Activated naive CD4-positive, alpha-beta T cell treated with anti-CD3 and anti-CD28 coated beads, Interleukin-2, amount 50 U/mL, for 16 hours (primary cell): ENCODE measurements around the gene XNDC1N.
"Not testable (repeated sequence)": the region's sequence is repeated elsewhere in the genome, so short reads cannot be mapped to it uniquely, and the experiment has no call there.

ENCODE experiments used
- DNase-seq: peaks from one replicate; pipeline ENCODE4 v3.0.0-alpha.2; 2020

XNDC1N gene

DNA sequence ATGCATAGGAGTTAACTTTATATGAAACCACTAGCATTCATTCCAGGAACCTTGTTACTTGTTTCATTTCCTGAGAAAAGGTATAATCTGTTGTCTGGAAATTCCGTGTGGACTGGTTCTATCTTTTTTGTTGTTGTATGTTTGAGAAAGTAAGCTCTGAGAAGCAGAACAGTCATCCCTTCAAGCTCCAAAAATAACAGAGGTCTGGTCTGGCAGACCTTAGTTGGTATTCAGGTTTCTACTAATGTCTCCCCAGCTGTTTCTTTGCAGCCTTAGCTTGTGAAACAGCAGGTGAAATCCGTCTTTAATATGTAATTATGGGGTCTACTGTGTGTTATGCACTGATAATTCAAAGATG lies 2.8 kb upstream of the XNDC1N start:
- DNase-seq, result no peak

DNA sequence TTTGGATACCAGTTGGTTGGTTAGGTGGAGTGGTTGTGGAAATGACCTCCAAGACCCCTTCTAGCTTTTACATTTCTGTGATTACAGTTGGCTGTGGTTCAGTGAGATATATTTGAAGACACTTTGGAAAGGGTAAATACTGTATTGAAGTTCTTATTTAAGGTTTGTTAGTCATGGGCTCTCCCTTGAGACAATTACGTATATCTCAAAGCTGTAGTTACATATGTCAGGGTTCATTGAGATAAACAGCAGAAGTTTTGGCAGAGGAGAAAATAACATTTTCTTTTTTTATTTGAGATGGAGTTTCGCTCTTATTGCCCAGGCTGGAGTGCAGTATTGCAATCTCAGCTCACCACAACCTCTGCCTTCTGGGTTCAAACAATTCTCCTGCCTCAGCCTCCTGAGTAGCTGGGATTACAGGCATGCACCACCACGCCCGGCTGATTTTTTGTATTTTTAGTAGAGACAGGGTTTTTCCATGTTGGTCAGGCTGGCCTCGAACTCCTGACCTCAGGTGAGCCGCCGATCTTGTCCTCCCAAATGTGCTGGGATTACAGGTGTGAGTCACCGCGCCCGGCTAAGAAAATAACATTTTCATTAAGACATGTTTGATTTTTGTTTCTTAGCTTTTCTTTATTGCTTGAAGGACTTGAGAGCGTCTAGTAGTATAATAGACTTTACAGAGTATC lies 2.3 kb upstream of the XNDC1N start:
- no peak for DNase-seq

DNA sequence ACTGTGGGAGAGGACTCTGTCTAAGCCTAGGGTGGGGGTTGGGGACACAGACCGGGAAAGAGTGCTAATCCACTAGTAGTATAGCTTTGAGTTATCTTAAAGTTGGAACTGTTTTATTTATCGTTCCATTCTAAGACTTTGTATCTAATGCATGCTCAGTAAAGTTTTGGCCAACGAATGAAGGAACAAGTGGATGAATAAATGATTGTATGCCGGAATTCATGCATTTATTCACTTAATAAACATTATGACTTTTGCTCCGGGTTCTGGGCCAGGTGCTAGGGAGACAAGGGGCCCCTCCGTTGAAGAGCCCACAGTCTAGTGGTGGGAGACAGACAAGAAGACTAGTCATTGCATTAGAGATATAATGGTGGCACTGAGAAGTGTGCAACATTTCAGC lies 1.1 kb upstream of the XNDC1N start:
- no peak for DNase-seq

DNA sequence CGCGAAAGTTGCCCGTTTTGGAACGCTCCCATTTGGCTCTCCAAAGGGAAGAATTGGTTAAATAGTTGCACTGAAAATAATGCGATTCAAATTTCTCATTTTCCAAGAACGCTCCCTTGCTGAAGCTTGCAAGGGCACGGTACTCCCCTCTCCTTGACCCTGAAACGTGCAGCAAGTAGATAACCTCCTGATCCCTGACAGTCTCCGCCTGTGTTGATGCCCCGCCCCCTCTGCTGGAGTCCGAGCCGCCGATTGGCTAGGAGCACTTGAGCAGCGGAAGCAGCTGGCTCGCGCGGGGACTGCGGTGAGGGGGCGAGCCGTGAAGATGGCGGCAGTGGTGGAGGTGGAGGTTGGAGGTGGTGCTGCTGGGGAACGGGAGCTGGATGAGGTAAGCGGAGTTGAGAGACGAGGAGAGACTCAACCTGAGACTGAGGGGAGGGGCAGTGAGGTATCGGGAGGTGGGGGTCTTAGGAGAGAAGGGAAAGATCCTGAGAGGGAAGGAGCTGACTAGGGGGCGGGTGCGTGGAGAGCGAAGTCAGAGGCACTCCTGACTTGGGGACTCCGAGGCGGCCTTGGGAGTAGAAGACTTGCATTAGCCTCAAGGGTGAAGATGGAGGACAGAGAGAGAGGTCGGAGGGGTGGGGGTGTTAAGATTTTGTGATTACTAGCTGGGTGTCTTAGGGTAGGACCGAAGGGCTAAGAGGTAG lies 496 bp upstream of the XNDC1N start, which contains the start of gene RNF121:
TSS of gene RNF121 (plus strand) at position 310 of the 707 bp plus-strand sequence. CDS start at position 326, 16 bp downstream.
- DNase-seq, result peak; percentile 99

DNA sequence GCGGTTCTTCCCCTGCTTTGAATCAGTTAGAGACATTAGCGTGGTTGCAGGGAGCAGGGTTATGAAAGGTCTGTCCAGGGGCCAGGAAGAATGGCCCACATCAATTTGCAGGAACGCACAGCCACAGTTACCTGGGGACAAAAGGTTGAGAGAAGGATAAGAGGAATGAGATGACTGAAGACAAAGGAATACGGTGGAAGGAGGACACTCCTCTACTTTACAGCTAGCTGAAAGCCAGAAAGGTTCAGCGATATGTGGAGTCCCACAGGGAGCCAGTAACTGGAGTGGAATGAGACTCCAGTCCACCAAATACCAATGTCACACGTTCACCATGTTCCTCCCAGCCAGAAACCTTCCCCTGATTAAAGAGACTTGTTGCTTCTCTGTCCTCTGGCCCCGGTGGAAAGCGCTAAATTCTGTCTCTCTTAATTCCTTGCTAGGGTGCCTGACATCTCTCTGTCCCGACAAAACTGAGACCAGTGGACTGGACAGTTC lies 10.7 kb downstream of the XNDC1N start:
- no peak for DNase-seq

DNA sequence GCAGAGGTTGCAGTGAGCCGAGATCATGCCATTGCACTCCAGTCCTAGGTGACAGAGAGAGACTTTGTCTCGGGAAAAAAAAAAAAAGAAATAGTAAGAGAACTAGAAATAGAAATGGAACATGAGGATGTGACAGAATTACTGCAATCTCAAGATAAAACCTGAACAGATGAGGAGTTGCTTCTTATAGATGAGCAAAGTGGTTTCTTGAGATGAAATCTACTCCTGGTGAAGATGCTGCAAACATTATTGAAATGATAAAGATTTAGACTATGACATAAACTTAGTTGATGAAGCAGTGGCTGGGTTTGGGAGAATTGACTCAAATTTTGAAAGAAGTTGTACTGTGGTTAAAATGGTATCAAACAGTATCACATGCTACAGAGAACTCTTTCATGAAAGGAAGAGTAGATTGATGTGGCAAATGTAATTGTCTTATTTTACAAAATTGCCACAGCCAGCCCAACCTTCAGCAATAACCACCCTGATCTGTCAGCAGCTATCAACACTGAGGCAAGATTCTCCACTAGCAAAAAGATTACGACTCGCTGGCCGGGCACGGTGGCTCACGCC lies 13.7 kb downstream of the XNDC1N start:
- DNase-seq, result no peak

DNA sequence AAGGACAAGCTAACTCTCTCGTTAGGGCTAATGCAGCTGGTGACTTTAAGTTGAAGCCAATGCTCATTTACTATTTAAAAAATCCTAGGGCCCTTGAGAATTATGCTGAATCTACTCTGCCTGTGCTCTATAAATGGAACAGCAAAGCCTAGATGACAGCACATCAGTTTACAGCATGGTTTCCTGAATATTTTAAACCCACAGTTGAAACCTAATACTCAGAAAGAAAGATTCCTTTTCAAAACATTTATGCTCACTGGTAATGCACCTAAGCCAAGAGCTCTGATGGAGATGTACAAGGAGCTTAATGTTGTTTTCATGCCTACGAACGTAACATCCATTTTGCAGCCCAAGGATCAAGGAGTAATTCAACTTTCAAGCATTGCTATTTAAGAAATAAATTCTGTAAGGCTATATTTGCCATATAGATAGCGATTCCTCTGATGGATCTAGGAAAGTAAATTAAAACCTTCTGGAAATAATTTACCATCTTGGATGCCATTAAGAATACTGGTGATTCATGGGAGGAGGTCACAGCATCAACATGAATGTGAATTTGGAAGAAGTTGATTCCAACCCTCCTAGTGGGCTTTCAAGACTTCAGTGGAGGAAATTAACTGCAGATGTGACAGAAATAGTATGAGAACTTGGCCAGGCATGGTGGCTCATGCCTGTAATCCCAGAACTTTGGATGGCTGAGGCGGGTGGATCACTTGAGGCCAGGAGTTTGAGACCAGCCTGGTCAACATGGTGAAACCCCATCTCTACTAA lies 14.5 kb downstream of the XNDC1N start:
- DNase-seq, result no peak

DNA sequence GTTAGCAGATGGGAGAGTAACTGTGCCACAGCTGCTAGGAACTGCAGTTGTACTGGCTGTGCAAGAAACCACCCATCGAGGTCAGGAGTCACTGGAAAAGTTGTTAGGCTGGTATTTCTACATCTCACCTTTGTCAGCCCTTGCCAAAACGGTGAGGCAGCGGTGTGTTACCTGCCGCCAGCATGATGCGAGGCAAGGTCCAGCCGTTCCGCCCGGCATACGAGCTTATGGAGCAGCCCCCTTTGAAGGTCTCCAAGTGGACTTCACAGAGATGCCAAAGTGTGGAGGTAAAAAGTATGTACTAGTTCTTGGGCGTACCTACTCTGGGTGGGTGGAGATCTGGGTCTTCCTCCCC lies 16.4 kb downstream of the XNDC1N start:
- not testable (repeated sequence) for DNase-seq

DNA sequence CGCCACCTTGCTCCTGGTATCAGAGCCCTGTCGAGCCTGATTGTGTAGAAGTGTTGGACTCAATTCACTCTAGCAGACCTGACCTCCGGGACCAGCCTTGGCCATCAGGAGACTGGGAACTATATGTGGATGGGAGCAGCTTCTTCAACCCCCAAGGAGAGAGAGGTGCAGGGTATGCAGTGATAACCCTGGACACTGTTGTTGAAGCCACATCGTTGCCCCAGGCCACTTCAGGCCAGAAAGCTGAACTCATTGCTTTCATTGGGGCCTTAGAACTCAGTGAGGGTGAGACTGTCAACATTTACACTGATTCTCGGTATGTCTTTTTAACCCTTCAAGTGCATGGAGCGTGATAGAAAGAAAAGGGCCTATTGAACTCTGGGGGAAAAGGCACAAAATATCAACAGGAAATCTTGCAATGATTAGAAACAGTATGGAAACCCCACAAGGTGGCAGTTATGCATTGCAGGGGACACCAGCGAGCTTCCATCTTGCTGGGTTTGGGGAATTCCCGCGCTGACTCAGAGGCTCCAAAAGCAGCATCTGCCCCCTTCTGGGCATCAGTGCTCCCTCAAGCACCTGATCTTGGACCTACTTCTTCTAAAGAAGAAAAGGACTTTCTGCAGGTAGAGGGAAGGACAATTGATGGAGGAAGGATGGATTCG lies 16.9 kb downstream of the XNDC1N start:
- DNase-seq, result peak; percentile 83

DNA sequence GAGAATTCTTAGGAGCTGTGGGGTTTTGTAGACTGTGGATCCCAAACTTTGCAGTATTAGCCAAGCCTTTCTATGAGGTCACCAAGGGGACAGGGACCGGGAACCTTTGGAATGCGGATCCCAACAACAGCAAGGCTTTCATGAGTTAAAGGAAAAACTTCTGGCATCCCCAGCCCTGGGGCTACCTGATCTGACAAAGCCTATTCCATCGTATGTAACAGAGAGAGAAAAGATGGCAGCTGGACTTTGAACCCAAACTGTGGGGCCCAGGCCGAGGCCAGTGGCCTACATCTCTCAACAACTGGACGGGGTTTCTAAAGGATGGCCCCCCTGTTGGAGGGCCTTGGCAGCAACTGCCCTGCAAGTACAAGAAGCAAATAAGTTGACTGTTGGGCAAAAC lies 17.6 kb downstream of the XNDC1N start:
- DNase-seq, result not testable (repeated sequence)

DNA sequence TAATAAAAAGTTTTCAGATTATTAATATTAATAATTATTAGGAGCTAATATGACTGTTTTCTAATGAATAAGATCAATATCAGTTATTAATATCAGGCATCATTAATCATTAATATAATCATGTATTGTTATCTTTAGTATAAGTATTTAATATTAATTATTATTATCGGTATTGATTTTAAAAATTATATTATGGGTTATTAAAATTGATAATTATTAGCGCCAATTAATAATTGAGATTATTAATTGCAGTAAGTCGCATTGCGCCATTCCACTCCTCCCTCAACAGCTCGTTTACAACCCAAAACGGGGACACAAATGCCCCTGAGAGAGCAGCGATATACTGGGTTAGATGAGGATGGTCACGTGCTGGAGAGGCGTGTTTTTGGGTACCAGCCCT lies 20.2 kb downstream of the XNDC1N start:
- DNase-seq, result no peak

DNA sequence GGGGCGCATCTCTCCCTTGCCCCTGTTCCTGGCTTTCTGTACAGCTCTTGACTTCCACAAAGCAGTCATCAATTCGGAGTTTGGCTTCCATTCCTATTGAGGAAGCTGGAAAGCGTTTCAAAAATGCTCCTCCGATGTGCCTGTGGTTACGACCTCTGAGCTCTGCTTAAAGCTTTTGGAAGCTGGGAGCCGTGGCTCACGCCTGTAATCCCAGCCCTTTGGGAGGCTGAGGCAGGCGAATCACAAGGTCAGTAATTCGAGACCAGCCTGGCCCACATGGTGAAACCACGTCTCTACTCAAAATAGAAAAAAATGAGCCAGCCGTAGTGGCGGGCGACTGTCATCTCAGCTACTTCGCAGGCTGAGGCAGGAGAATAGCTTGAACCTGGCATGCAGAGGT lies 27.3 kb downstream of the XNDC1N start:
- not testable (repeated sequence) for DNase-seq

DNA sequence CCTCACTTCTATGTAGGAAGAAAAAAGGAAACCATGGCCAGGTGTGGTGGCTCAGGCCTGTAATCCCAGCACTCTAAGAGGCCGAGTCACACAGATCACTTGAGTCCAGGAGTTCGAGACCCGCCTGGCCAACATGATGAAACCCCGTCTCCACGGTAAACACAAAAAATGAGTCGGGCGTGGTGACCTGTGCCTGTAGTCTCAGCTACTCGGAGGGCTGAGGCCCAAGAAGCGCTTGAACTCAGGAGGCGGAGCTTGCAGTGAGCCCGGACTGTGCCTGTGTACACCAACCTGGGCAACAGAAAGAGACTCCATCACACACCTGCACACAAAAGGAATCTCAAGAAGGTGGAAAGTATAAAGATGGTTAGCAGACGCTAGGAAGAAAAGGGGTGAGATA lies 32.4 kb downstream of the XNDC1N start:
- no peak for DNase-seq

DNA sequence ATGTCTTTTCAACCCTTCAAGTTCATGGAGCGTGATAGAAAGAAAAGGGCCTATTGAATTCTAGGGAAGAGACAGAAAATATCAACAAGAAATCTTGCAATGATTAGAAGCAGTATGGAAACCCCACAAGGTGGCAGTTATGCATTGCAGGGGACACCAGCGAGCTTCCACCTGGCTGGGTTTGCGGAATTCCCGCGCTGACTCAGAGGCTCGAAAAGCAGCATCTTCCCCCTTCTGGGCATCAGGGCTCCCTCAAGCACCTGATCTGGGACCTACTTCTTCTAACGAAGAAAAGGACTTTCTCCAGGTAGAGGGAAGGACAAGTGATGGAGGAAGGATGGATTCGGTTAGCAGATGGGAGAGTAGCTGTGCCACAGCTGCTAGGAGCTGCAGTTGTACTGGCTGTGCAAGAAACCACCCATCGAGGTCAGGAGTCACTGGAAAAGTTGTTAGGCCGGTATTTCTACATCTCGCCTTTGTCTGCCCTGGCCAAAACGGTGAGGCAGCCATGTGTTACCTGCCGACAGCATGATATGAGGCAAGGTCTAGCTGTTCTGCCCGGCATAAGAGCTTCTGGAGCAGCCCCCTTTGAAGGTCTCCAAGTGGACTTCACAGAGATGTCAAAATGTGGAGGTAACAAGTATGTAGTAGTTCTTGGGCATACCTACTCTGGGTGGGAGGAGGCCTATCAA lies 39.1 kb downstream of the XNDC1N start:
- DNase-seq, result not testable (repeated sequence)

DNA sequence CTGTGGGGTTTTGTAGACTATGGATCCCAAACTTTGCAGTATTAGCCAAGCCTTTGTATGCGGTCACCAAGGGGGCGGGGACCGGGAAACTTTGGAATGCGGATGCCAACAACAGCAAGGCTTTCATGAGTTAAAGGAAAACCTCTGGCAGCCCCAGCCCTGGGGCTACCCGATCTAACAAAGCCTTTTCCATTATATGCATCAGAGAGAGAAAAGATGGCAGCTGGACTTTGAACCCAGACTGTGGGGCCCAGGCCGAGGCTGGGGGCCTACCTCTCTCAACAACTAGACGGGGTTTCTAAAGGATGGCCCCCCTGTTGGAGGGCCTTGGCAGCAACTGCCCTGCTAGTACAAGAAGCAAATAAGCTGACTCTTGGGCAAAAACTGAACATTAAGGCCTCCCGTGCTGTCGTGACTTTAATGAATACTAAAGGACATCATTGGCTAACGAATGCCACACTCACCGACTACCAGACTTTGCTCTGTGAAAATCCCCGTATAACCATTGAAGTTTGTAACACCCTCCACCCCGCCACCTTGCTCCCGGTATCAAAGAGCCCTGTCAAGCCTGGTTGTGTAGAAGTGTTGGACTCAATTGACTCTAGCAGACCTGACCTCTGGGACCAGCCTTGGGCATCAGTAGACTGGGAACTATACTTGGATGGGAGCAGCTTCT lies 39.9 kb downstream of the XNDC1N start:
- DNase-seq, result not testable (repeated sequence)

DNA sequence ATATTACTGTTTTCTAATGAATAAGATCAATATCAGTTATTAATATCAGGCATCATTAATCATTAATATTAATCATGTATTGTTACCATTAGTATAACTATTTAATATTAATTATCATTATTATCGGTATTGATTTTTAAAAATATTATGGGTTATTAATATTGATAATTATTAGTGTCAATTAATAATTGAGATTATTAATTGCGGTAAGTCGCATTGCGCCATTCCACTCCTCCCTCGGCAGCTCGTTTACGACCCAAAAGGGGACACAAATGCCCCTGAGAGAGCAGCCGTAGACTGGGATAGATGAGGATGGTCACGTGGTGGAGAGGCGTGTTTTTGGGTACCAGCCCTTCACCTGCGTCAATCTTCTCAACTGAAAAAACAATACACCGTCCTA lies 42.6 kb downstream of the XNDC1N start:
- not testable (repeated sequence) for DNase-seq
